Ishikawa (cell line): ENCODE results near the gene SKI.
A peak's percentile ranks its signal among the peaks of the same experiment; 100 is the strongest.

Source experiments
- FOXM1 ChIP-seq: IDR thresholded peaks from 2 replicates; pipeline ENCODE4 v1.6.1; 2012; ENCODE audit warnings: low read depth, borderline replicate concordance
- REST ChIP-seq: IDR thresholded peaks from 2 replicates; pipeline ENCODE4 v1.6.1; 2012; ENCODE audit warnings: low read depth, mild to moderate bottlenecking
- TAF1 ChIP-seq: IDR thresholded peaks from 2 replicates; pipeline ENCODE4 v1.6.1; 2012; ENCODE audit warnings: low read depth, mild to moderate bottlenecking
- TEAD4 ChIP-seq: IDR thresholded peaks from 2 replicates; pipeline ENCODE4 v1.6.1; 2012
- USF1 ChIP-seq: IDR thresholded peaks from 2 replicates; pipeline ENCODE4 v1.6.1; 2012
- ZBTB7A ChIP-seq: IDR thresholded peaks from 2 replicates; pipeline ENCODE4 v1.6.1; 2012; ENCODE audit warnings: low read depth
- TF ChIP-seq, protein P1 (sequence below): IDR thresholded peaks from 2 replicates; pipeline ENCODE4 v1.6.1; 2012

DNA sequence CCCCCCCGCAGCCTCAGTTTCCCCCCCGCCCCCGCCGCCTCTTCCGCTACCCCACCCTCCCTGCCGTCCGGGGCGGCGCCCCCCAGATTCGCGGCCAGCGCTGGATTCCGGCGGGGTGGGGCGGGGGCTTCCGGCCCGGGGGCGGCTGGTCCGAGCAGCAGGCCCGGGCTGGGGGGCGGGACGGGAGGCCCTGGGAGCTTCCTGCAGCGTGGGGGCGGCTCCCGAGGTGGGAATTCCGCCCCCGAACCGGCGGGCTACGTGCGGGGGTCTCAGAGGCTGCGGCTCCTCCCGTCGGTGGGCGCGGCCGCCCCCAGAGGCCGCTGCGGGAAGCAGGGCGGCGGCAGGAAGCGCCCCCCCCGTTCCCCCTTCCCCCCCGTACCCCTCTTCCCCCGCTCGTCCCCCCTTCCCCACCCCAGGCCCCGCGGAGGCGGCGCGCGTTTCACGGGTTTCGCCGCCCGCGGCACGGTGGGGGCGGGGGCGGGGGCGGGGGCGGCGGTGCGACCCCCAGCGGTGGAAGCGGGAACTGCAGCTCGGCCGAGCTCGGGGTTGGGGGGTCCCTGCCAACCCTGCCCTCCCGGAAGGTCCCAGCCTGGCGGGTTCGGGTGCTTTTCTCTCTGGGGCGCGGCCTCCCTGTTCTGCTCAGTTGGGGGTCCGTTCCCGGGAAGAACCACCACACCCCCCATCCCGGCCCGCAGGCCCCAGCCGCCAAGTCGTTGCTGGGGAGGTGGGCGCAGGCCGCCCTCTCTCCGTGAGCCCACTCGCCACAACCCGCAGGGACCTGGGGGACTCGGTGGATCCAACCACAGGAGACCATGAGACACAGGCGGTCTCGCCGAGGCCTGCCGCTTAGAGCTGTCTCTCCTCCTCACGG, 86.9 kb downstream of the SKI start:
- no peak for TF ChIP-seq REST
- no peak for TF ChIP-seq FOXM1
- no peak for TF ChIP-seq TAF1
- TF ChIP-seq, protein P1, sequence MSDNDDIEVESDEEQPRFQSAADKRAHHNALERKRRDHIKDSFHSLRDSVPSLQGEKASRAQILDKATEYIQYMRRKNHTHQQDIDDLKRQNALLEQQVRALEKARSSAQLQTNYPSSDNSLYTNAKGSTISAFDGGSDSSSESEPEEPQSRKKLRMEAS, result no peak; the same call in 1 of the 2 replicates
- no peak for TF ChIP-seq TEAD4
- TF ChIP-seq USF1, result no peak
- TF ChIP-seq ZBTB7A, result peak; percentile 78
